ENCODE results near the gene RSPO4. TPM values are rescaled to one million over a fixed set of nuclear protein-coding genes. Genes with fewer than 3 reads are reported as not detected.

Gene RSPO4
- total RNA-seq, 1 experiment from 2014 or later, result 6.7 TPM

DNA sequence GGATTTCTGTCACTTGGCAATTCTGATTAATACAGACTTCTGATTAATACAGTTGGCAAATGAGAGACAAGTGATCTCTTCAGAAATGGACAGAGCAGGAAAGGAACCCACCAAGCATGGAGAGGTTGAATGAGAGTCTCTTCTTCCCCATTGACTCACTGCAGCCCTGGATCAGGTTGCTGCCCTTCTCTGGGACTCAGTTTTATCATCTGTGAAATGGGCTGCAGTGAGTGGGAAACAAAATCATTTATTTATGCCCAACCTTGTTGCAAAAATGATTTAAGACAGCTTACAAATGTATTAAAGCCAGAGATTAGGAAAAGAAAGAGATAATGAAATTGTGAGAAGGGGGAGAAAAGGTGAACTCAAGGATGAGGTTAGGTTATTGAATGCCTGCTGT is 20.8 kb upstream of the RSPO4 start:
- no peak overlapping the region for H2BK120ac ChIP-seq (ENCODE audit: low read depth, low read length, poor library complexity, severe bottlenecking)
- no peaks in the 10 kb centered on the region for H3K9me3 ChIP-seq (ENCODE audit: control insufficient read depth, low read depth, low read length)
- no peak overlapping the region for H2AFZ ChIP-seq (ENCODE audit: low read length)
- H2BK20ac ChIP-seq (ENCODE audit: low read depth, low read length, poor library complexity, severe bottlenecking), result no peak overlapping the region
- no peak overlapping the region for H2BK12ac ChIP-seq (ENCODE audit: insufficient read length, low read depth, low read length)
- H3K79me2 ChIP-seq (ENCODE audit: insufficient read depth, low read length), result no peaks in the 10 kb centered on the region
- H3K36me3 Mint-ChIP-seq (ENCODE audit: insufficient read depth in 1 of 3, low read depth in 3 of 3), result no peaks in the 10 kb centered on the region
- no peak overlapping the region for H3K27ac ChIP-seq (ENCODE audit: insufficient read length, low read depth, low read length)
- no peak for DNase-seq
- no peak overlapping the region for H3K4ac ChIP-seq (ENCODE audit: low read depth, low read length)
- H3K4me2 ChIP-seq (ENCODE audit: insufficient read depth, insufficient read length, low read length), result no peak overlapping the region
- no peak overlapping the region for H2BK15ac ChIP-seq (ENCODE audit: low read depth, low read length)
- no peak overlapping the region for H3K4me3 Mint-ChIP-seq
- H3K27me3 ChIP-seq (ENCODE audit: insufficient read depth, low read length), result no peaks in the 10 kb centered on the region
- peaks cover 55% of the 10 kb centered on the region for H3K27me3 Mint-ChIP-seq (ENCODE audit: low read depth)
- no peak overlapping the region for H3K27ac Mint-ChIP-seq
- H3K4me1 Mint-ChIP-seq, result peaks cover 0 to 5% of the 10 kb centered on the region in 2 experiments; a peak in 2 of 4 replicates
- H3K23me2 ChIP-seq (ENCODE audit: insufficient read length, low read depth, low read length, poor library complexity, severe bottlenecking), result no peaks in the 10 kb centered on the region
- H3K14ac ChIP-seq (ENCODE audit: insufficient read depth, low read length), result no peak overlapping the region
- H3K18ac ChIP-seq (ENCODE audit: insufficient read length, low read depth, low read length), result no peak overlapping the region
- H4K5ac ChIP-seq (ENCODE audit: insufficient read length, low read depth, low read length), result no peak overlapping the region
- H3K79me1 ChIP-seq (ENCODE audit: insufficient read depth, low read depth, low read length, poor library complexity, severe bottlenecking), result no peaks in the 10 kb centered on the region
- H4K91ac ChIP-seq (ENCODE audit: insufficient read length, low read depth, low read length), result no peak overlapping the region
- no peaks in the 10 kb centered on the region for H3K4me1 ChIP-seq (ENCODE audit: insufficient read depth, low read length)
- no peaks in the 10 kb centered on the region for H4K20me1 ChIP-seq (ENCODE audit: control insufficient read depth, insufficient read depth, insufficient read length)
- H2BK5ac ChIP-seq (ENCODE audit: insufficient read length, low read length), result no peak overlapping the region
- no peak overlapping the region for H2AK5ac ChIP-seq (ENCODE audit: insufficient read length, low read length)
- H3K9me3 Mint-ChIP-seq, result no peaks in the 10 kb centered on the region; a peak in 1 of 5 replicates
- H4K8ac ChIP-seq (replicated peaks; ENCODE audit: insufficient read length, low read depth, low read length), result no peak overlapping the region
- TF ChIP-seq, protein P1, sequence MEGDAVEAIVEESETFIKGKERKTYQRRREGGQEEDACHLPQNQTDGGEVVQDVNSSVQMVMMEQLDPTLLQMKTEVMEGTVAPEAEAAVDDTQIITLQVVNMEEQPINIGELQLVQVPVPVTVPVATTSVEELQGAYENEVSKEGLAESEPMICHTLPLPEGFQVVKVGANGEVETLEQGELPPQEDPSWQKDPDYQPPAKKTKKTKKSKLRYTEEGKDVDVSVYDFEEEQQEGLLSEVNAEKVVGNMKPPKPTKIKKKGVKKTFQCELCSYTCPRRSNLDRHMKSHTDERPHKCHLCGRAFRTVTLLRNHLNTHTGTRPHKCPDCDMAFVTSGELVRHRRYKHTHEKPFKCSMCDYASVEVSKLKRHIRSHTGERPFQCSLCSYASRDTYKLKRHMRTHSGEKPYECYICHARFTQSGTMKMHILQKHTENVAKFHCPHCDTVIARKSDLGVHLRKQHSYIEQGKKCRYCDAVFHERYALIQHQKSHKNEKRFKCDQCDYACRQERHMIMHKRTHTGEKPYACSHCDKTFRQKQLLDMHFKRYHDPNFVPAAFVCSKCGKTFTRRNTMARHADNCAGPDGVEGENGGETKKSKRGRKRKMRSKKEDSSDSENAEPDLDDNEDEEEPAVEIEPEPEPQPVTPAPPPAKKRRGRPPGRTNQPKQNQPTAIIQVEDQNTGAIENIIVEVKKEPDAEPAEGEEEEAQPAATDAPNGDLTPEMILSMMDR (conservative IDR thresholded peaks at IDR 0.05), result no peak
- H3K9ac ChIP-seq (ENCODE audit: extremely low read depth, insufficient read length, low read length), result no peak overlapping the region
- no peak overlapping the region for H3K23ac ChIP-seq (ENCODE audit: insufficient read length, low read depth, low read length)
- H3T11ph ChIP-seq (ENCODE audit: low read length), result no peak overlapping the region
- H3K56ac ChIP-seq (ENCODE audit: insufficient read length, low read depth, low read length), result no peak overlapping the region

Data from H9 (cell line).